ENCODE measurements around the gene TK2. TPM values are rescaled to one million over a fixed set of nuclear protein-coding genes. Genes with fewer than 3 reads are reported as not detected.

Gene TK2
- total RNA-seq, 1 experiment from 2014 or later, result 5.0 TPM

DNA sequence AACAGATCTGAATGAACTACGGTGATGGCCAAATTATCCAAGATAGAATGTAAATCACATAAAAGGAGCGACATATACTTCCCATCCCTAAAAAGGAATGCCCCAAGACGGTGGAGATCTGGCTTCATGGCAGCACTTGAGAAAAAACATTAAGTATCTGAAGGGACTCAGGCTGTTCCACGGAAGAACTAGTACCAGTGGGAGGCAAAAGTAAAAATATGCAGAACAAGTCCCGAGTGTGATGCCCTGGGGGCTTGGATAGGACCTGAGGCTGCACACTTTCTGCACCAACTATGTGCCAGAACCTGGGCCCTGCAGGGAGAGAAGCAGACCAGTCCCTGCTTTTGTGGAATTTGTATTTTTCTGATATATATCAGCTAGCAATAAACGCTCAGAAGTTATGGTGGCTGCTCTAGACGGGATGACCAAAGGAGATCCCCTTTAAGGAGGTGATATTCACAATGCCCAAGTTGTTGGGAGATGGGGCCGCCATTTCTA lies 1.9 kb upstream of the TK2 start:
- Mint-ChIP-seq H3K9me3 (peaks cover 3% of the 10 kb centered on the region; the same call in 1 of the 2 replicates), H3K4me3 (peak overlapping the region; percentile 68), H3K36me3 (peaks cover 4% of the 10 kb centered on the region), H3K27me3 (ENCODE audit: low read depth) (peaks cover 36% of the 10 kb centered on the region), H3K27ac (no peak overlapping the region), H3K4me1 (peaks cover 35% of the 10 kb centered on the region)
- CTCF ChIA-PET, result interaction anchor here (0.5 to 1.7 kb wide), 10 partner anchors 9 to 454 kb away, joined by 3 to 10 read pairs (median 3); partner anchors contain the start of gene CMTM2
- POLR2A ChIA-PET, result interaction anchor here (1.9 kb wide), 1 partner anchor 27 kb away, joined by 5 read pairs; the partner anchor contains the start of gene CMTM2
- DNase-seq (ENCODE audit: low spot score) (no peak), ATAC-seq (no peak)
- TF ChIP-seq ZNF416 (CRISPR knock-in tag; IDR thresholded peaks at IDR 0.05), result no peak
- TF ChIP-seq, protein P1, sequence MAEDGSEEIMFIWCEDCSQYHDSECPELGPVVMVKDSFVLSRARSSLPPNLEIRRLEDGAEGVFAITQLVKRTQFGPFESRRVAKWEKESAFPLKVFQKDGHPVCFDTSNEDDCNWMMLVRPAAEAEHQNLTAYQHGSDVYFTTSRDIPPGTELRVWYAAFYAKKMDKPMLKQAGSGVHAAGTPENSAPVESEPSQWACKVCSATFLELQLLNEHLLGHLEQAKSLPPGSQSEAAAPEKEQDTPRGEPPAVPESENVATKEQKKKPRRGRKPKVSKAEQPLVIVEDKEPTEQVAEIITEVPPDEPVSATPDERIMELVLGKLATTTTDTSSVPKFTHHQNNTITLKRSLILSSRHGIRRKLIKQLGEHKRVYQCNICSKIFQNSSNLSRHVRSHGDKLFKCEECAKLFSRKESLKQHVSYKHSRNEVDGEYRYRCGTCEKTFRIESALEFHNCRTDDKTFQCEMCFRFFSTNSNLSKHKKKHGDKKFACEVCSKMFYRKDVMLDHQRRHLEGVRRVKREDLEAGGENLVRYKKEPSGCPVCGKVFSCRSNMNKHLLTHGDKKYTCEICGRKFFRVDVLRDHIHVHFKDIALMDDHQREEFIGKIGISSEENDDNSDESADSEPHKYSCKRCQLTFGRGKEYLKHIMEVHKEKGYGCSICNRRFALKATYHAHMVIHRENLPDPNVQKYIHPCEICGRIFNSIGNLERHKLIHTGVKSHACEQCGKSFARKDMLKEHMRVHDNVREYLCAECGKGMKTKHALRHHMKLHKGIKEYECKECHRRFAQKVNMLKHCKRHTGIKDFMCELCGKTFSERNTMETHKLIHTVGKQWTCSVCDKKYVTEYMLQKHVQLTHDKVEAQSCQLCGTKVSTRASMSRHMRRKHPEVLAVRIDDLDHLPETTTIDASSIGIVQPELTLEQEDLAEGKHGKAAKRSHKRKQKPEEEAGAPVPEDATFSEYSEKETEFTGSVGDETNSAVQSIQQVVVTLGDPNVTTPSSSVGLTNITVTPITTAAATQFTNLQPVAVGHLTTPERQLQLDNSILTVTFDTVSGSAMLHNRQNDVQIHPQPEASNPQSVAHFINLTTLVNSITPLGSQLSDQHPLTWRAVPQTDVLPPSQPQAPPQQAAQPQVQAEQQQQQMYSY (CRISPR knock-in tag; IDR thresholded peaks at IDR 0.05), result 0 out of 2 replicates have a peak, but pooled peaks have one; percentile 9

DNA sequence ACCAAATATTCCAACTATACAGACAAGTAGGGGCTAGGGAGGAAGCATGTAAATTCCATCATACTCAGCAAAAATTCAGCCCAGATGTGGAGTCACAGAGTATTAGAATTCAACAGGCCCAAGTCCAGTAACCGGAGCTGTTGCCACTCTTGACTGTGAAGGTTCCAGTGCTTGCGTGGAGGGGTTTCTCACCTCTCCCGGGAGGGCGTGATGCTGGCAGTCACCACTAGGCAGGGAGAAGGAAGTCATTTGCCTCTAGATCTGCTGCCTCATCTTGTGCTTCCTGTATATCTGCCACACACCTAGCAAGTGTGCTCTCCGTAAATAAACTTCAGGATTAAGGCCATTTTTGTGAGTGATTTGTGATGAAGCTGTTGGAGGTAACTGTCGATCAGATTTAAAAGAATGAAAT lies 1.4 kb upstream of the TK2 start:
- DNase-seq (ENCODE audit: low spot score), result peak; percentile 46
- TF ChIP-seq, protein P2, sequence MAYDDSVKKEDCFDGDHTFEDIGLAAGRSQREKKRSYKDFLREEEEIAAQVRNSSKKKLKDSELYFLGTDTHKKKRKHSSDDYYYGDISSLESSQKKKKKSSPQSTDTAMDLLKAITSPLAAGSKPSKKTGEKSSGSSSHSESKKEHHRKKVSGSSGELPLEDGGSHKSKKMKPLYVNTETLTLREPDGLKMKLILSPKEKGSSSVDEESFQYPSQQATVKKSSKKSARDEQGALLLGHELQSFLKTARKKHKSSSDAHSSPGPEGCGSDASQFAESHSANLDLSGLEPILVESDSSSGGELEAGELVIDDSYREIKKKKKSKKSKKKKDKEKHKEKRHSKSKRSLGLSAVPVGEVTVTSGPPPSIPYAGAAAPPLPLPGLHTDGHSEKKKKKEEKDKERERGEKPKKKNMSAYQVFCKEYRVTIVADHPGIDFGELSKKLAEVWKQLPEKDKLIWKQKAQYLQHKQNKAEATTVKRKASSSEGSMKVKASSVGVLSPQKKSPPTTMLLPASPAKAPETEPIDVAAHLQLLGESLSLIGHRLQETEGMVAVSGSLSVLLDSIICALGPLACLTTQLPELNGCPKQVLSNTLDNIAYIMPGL (CRISPR knock-in tag; IDR thresholded peaks at IDR 0.05), result no peak
- TF ChIP-seq RELA (CRISPR knock-in tag; IDR thresholded peaks at IDR 0.05; ENCODE audit: borderline replicate concordance) (no peak), KAT7 (CRISPR knock-in tag; IDR thresholded peaks at IDR 0.05; ENCODE audit: borderline replicate concordance) (no peak), IRF2 (CRISPR knock-in tag; IDR thresholded peaks at IDR 0.05; ENCODE audit: borderline replicate concordance, low read depth) (no peak), JUN (CRISPR knock-in tag; IDR thresholded peaks at IDR 0.05) (no peak)
- TF ChIP-seq, protein P3, sequence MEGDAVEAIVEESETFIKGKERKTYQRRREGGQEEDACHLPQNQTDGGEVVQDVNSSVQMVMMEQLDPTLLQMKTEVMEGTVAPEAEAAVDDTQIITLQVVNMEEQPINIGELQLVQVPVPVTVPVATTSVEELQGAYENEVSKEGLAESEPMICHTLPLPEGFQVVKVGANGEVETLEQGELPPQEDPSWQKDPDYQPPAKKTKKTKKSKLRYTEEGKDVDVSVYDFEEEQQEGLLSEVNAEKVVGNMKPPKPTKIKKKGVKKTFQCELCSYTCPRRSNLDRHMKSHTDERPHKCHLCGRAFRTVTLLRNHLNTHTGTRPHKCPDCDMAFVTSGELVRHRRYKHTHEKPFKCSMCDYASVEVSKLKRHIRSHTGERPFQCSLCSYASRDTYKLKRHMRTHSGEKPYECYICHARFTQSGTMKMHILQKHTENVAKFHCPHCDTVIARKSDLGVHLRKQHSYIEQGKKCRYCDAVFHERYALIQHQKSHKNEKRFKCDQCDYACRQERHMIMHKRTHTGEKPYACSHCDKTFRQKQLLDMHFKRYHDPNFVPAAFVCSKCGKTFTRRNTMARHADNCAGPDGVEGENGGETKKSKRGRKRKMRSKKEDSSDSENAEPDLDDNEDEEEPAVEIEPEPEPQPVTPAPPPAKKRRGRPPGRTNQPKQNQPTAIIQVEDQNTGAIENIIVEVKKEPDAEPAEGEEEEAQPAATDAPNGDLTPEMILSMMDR (IDR thresholded peaks at IDR 0.05), result peak; percentile 18; the same call in 1 of the 2 replicates
- TF ChIP-seq, protein P4, sequence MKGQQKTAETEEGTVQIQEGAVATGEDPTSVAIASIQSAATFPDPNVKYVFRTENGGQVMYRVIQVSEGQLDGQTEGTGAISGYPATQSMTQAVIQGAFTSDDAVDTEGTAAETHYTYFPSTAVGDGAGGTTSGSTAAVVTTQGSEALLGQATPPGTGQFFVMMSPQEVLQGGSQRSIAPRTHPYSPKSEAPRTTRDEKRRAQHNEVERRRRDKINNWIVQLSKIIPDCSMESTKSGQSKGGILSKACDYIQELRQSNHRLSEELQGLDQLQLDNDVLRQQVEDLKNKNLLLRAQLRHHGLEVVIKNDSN (CRISPR knock-in tag; IDR thresholded peaks at IDR 0.05), result no peak
- Mint-ChIP-seq H3K36me3 (peaks cover 4% of the 10 kb centered on the region), H3K9me3 (peaks cover 3% of the 10 kb centered on the region; the same call in 1 of the 2 replicates), H3K27me3 (ENCODE audit: low read depth) (peaks cover 36% of the 10 kb centered on the region), H3K4me3 (peak overlapping the region; percentile 68), H3K27ac (no peak overlapping the region), H3K4me1 (peaks cover 35% of the 10 kb centered on the region)
- ChIA-PET CTCF (interaction anchor here (0.6 to 1.7 kb wide), 5 partner anchors 30 to 100 kb away, joined by 3 to 10 read pairs (median 5); no protein-coding TSS in a partner anchor), POLR2A (interaction anchor here (1.9 kb wide), 1 partner anchor 28 kb away, joined by 5 read pairs; the partner anchor contains the start of gene CMTM2)
- peak; percentile 11; the same call in 1 of the 2 replicates for ATAC-seq

DNA sequence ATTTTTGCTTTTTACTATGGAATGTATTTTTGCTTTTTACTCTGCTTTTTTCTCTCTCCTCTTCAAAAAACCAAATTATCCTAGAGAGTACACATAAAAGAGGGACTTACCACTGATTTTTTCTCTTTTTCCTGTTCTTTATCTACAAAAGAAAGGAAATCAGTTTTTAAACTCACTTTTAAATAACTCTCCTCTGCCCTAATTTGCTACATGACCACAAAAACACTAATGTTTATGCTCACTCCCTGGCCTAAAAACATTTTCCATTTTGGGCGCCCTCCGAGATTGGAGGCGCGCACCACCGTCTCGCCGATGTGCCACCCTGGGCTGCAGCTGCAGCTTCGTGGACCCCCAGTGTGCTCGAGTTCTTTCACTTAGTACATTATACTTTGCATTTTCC lies 1.1 kb downstream of the TK2 start:
- POLR2A ChIA-PET, result no interaction called here

More for the DNA sequence above, 1.1 kb downstream of the TK2 start:
- TF ChIP-seq, protein P5, sequence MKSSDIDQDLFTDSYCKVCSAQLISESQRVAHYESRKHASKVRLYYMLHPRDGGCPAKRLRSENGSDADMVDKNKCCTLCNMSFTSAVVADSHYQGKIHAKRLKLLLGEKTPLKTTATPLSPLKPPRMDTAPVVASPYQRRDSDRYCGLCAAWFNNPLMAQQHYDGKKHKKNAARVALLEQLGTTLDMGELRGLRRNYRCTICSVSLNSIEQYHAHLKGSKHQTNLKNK (CRISPR knock-in tag; IDR thresholded peaks at IDR 0.05), result no peak
- TF ChIP-seq ZNF219 (CRISPR knock-in tag; IDR thresholded peaks at IDR 0.05; ENCODE audit: borderline replicate concordance) (no peak), SOX15 (CRISPR knock-in tag; IDR thresholded peaks at IDR 0.05) (no peak), ZNF423 (CRISPR knock-in tag; IDR thresholded peaks at IDR 0.05) (no peak), ZNF138 (CRISPR knock-in tag; conservative IDR thresholded peaks at IDR 0.05) (no peak), FOXK1 (CRISPR knock-in tag; IDR thresholded peaks at IDR 0.05) (no peak), MYBL2 (CRISPR knock-in tag; IDR thresholded peaks at IDR 0.05) (no peak), RELA (CRISPR knock-in tag; IDR thresholded peaks at IDR 0.05; ENCODE audit: borderline replicate concordance) (no peak)
- TF ChIP-seq, protein P6, sequence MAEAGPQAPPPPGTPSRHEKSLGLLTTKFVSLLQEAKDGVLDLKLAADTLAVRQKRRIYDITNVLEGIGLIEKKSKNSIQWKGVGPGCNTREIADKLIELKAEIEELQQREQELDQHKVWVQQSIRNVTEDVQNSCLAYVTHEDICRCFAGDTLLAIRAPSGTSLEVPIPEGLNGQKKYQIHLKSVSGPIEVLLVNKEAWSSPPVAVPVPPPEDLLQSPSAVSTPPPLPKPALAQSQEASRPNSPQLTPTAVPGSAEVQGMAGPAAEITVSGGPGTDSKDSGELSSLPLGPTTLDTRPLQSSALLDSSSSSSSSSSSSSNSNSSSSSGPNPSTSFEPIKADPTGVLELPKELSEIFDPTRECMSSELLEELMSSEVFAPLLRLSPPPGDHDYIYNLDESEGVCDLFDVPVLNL (CRISPR knock-in tag; IDR thresholded peaks at IDR 0.05; ENCODE audit: borderline replicate concordance, low read depth), result no peak
- TF ChIP-seq, protein P7, sequence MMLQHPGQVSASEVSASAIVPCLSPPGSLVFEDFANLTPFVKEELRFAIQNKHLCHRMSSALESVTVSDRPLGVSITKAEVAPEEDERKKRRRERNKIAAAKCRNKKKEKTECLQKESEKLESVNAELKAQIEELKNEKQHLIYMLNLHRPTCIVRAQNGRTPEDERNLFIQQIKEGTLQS (CRISPR knock-in tag; conservative IDR thresholded peaks at IDR 0.05), result no peak
- TF ChIP-seq, protein P8, sequence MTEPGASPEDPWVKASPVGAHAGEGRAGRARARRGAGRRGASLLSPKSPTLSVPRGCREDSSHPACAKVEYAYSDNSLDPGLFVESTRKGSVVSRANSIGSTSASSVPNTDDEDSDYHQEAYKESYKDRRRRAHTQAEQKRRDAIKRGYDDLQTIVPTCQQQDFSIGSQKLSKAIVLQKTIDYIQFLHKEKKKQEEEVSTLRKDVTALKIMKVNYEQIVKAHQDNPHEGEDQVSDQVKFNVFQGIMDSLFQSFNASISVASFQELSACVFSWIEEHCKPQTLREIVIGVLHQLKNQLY (CRISPR knock-in tag; IDR thresholded peaks at IDR 0.05), result no peak
- peaks cover 35% of the 10 kb centered on the region for H3K4me1 Mint-ChIP-seq
- peak overlapping the region; percentile 66; the same call in 1 of the 2 replicates for H3K27ac Mint-ChIP-seq
- peaks cover 4% of the 10 kb centered on the region for H3K36me3 Mint-ChIP-seq
- H3K27me3 Mint-ChIP-seq (ENCODE audit: low read depth), result peaks cover 28% of the 10 kb centered on the region
- CTCF ChIA-PET, result interaction anchor here (1.3 to 1.9 kb wide), 3 partner anchors 37 to 142 kb away, joined by 3 to 5 read pairs (median 4); no protein-coding TSS in a partner anchor
- peaks cover 3% of the 10 kb centered on the region; the same call in 1 of the 2 replicates for H3K9me3 Mint-ChIP-seq
- H3K4me3 Mint-ChIP-seq, result peak overlapping the region; percentile 60
- no peak for ATAC-seq
- no peak for DNase-seq (ENCODE audit: low spot score)
